ENCODE measurements around the gene RBM33.

- TF ChIP-seq EP300 (IDR thresholded peaks at IDR 0.05; ENCODE audit: low read depth in 2 of 2, low read length in 2 of 2) (no peak), EP300 (CRISPR knock-in tag; IDR thresholded peaks at IDR 0.05; ENCODE audit: borderline replicate concordance) (no peak), E2F2 (CRISPR knock-in tag; IDR thresholded peaks at IDR 0.05; ENCODE audit: borderline replicate concordance) (no peak), ZNF468 (CRISPR knock-in tag; IDR thresholded peaks at IDR 0.05) (no peak), ESRRA (CRISPR knock-in tag; IDR thresholded peaks at IDR 0.05; ENCODE audit: low read depth) (no peak)
These were observed 35.7 kb downstream of the RBM33 start for GRCh38 chr7:155680124-155680523.
